PFSK-1 (cell line): ENCODE results near the gene SP4.

ENCODE experiments used
- FOXP2 ChIP-seq: optimal IDR thresholded peaks from 2 replicates; pipeline ENCODE3; 2011; ENCODE audit warnings: borderline replicate concordance, control low read depth, inconsistent platforms; ENCODE audit not compliant: insufficient read depth; ENCODE audit errors: extremely low read length, extremely low read depth
- POLR2AphosphoS5 ChIP-seq: IDR thresholded peaks from 2 replicates; pipeline ENCODE4 v1.6.1; 2012; ENCODE audit warnings: low read depth, mild to moderate bottlenecking, control low read depth, low read length, moderate library complexity
- SIN3A ChIP-seq: IDR thresholded peaks from 2 replicates; pipeline ENCODE4 v1.6.1; 2012; ENCODE audit warnings: mild to moderate bottlenecking, low read length, moderate library complexity, borderline replicate concordance; ENCODE audit not compliant: insufficient read depth
- TAF1 ChIP-seq: IDR thresholded peaks from 2 replicates; pipeline ENCODE4 v1.6.1; 2012; ENCODE audit warnings: low read length, control low read depth, borderline replicate concordance; ENCODE audit not compliant: insufficient read depth
- TF ChIP-seq, protein P1 (sequence below), 2 experiments: IDR thresholded peaks; 2 replicates each; pipeline versions ENCODE4 v1.6.1 to v1.8.0; 2011 to 2012; ENCODE audit warnings: low read depth in 2 of 2, low read length in 2 of 2, control low read depth in 1 of 2, inconsistent platforms in 1 of 2, mild to moderate bottlenecking in 1 of 2, moderate library complexity in 1 of 2; ENCODE audit not compliant: insufficient read depth in 1 of 2

The SP4 gene

DNA sequence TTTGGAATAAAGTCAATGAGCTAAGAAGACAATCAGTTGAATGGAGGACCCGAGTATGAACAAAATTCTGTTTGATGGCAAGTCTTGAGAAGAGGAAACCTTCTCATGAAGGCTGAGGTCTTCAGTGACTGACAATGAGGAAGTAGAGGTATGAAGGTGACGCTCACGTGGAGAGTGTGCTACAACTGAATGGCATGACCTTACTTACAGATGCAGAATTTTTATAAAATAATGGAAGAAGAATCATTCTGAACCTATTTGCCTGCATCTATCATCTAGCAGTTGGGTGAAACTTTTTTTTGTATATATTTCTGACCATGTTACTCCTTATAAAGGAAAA is 19.4 kb upstream of the SP4 start:
- TF ChIP-seq, protein P1, sequence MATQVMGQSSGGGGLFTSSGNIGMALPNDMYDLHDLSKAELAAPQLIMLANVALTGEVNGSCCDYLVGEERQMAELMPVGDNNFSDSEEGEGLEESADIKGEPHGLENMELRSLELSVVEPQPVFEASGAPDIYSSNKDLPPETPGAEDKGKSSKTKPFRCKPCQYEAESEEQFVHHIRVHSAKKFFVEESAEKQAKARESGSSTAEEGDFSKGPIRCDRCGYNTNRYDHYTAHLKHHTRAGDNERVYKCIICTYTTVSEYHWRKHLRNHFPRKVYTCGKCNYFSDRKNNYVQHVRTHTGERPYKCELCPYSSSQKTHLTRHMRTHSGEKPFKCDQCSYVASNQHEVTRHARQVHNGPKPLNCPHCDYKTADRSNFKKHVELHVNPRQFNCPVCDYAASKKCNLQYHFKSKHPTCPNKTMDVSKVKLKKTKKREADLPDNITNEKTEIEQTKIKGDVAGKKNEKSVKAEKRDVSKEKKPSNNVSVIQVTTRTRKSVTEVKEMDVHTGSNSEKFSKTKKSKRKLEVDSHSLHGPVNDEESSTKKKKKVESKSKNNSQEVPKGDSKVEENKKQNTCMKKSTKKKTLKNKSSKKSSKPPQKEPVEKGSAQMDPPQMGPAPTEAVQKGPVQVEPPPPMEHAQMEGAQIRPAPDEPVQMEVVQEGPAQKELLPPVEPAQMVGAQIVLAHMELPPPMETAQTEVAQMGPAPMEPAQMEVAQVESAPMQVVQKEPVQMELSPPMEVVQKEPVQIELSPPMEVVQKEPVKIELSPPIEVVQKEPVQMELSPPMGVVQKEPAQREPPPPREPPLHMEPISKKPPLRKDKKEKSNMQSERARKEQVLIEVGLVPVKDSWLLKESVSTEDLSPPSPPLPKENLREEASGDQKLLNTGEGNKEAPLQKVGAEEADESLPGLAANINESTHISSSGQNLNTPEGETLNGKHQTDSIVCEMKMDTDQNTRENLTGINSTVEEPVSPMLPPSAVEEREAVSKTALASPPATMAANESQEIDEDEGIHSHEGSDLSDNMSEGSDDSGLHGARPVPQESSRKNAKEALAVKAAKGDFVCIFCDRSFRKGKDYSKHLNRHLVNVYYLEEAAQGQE (IDR thresholded peaks at IDR 0.05; ENCODE audit: insufficient read depth in 1 of 2, low read depth in 2 of 2, low read length in 2 of 2) = no peak
- no peak for TF ChIP-seq FOXP2
- TF ChIP-seq SIN3A = no peak
- TF ChIP-seq POLR2AphosphoS5 = no peak
- TF ChIP-seq TAF1 = no peak

DNA sequence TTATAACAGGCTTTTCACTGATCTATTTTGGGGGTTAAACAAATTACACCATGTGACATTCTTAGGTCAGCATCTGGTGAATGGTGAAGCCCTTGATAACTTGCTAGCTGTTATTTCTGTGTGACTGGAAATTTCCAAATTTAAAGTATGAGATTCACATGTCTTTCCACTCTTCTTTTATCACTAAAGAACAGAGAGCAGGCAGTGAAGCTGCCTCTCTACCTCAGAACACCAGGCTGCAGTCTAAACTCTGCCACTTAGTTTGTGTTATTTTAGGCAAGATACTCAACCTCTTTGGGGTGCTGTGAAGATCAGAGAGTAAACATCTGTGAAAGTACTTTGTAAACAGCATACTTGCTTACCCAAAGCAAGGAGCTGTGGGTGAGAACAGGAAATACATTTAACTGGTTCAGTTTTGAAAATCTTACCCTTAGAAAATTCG is 15.5 kb upstream of the SP4 start:
- TF ChIP-seq, protein P1 (IDR thresholded peaks at IDR 0.05; ENCODE audit: insufficient read depth in 1 of 2, low read depth in 2 of 2, low read length in 2 of 2) = no peak
- TF ChIP-seq TAF1 = no peak
- no peak for TF ChIP-seq SIN3A
- TF ChIP-seq POLR2AphosphoS5 = no peak
- no peak for TF ChIP-seq FOXP2

DNA sequence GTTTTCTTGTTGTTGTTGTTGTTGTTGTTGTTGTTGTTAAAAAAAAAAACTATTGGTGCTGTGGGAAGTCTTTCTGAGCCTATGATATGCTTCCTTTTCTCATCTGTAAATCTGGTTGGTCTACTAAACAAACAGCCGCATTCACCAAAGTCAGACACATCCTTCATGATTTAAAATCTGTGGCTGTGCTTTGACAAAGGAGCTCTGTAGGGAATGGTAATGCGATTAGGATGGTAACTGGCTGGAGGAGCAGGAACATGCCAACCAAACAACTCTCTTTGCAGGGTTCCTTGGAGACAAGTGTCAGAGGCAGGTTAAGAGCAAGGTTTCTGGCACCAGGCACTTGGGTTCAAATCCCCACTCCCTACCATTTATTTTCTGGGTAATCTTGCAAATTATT is 14.9 kb upstream of the SP4 start:
- no peak for TF ChIP-seq FOXP2
- TF ChIP-seq, protein P1 (IDR thresholded peaks at IDR 0.05; ENCODE audit: insufficient read depth in 1 of 2, low read depth in 2 of 2, low read length in 2 of 2) = no peak

DNA sequence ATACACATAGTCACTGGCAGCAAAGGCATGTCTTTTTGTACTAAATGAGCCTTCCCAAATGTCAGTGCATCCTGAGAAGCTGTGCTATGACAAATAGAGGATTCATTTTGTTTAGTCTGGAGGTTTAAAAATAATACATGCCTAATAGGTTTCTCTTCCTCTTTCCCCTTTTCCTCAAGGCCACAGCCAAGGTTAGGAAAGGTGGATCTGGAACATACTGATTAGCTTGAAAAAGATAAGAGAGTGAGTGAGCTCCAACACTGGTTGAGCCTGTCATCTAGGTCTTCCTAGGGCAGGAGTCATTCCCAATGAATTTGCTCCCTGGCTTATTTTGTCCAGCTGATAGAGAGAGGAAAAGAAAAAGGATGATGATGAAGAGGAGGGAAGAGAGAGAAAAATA is 14.4 kb upstream of the SP4 start:
- TF ChIP-seq FOXP2 (no peak), SIN3A (no peak), TAF1 (no peak), POLR2AphosphoS5 (no peak)
- TF ChIP-seq, protein P1 (IDR thresholded peaks at IDR 0.05; ENCODE audit: insufficient read depth in 1 of 2, low read depth in 2 of 2, low read length in 2 of 2) = no peak

DNA sequence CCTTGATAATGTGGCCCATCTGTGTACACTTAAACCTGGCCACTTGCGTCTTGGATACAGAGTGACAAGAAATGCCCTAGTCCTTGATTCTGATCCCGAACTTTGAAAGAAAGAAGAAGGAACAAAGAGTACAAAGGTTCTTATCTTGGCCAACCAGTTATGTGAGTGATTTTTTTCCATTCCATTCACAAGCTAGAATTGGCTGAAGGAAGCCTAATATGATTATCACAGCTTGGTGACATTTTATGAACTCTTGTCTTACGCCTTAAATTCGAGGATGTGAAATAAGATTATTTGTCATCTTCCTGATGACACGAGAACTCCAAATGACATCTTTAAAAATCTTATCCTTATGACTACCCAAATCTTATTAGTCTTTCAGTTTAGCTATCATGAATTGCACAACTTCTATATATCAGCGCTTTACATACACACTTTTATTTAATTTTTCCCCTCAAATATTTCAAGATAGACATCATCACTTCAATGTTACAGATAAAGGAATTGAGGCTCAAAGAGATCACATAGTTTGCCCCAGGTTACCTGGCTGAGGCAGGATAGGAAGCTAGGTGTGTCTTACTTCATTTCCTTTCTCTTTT is 13.0 kb upstream of the SP4 start:
- TF ChIP-seq, protein P1 (IDR thresholded peaks at IDR 0.05; ENCODE audit: insufficient read depth in 1 of 2, low read depth in 2 of 2, low read length in 2 of 2) = no peak
- TF ChIP-seq POLR2AphosphoS5 = no peak
- TF ChIP-seq FOXP2 = no peak
- no peak for TF ChIP-seq SIN3A
- TF ChIP-seq TAF1 = no peak
